GM06990 (cell line): ENCODE data around the gene SARS1.

Experiments used
- DNase-seq: peaks from one replicate; pipeline ENCODE4 v3.0.0-alpha.2; 2011; ENCODE audit not compliant: insufficient read length; ENCODE audit errors: extremely low read depth
- H3K27me3 ChIP-seq: replicated peaks from 2 replicates; pipeline ENCODE4 v1.6.0; 2011; ENCODE audit warnings: low read length; ENCODE audit not compliant: control insufficient read depth, insufficient read depth
- H3K36me3 ChIP-seq: 2 replicates; pipeline ENCODE4 v1.5.1; 2011; ENCODE audit warnings: low read length; ENCODE audit not compliant: control insufficient read depth, insufficient read depth
- H3K4me3 ChIP-seq: replicated peaks from 2 replicates; pipeline ENCODE4 v1.5.1; 2011; ENCODE audit warnings: low read depth, mild to moderate bottlenecking, control low read depth, low read length
- CTCF ChIP-seq: IDR thresholded peaks from 2 replicates; pipeline ENCODE4 v1.5.1; 2011; ENCODE audit warnings: low read length, control low read depth, mild to moderate bottlenecking, inconsistent platforms; ENCODE audit not compliant: insufficient read depth, poor library complexity, severe bottlenecking

Gene SARS1

GRCh38 chr1:109253803-109254620 lies 40.3 kb downstream of the SARS1 start:
- no peak overlapping the region for H3K4me3 ChIP-seq
- no peaks in the 10 kb centered on the region for H3K36me3 ChIP-seq
- no peaks in the 10 kb centered on the region; the same call in 1 of the 2 replicates for H3K27me3 ChIP-seq
- TF ChIP-seq CTCF = no peak
- no peak for DNase-seq

GRCh38 chr1:109254621-109255096 lies 40.9 kb downstream of the SARS1 start:
- TF ChIP-seq CTCF = no peak
- Histone ChIP-seq H3K36me3 (no peaks in the 10 kb centered on the region), H3K27me3 (no peaks in the 10 kb centered on the region; the same call in 1 of the 2 replicates), H3K4me3 (no peak overlapping the region)
- DNase-seq = no peak

GRCh38 chr1:109255097-109255651 lies 41.5 kb downstream of the SARS1 start:
- DNase-seq = no peak
- Histone ChIP-seq H3K4me3 (no peak overlapping the region), H3K27me3 (no peaks in the 10 kb centered on the region; the same call in 1 of the 2 replicates), H3K36me3 (no peaks in the 10 kb centered on the region)
- no peak for TF ChIP-seq CTCF

- H3K4me3 ChIP-seq = no peak overlapping the region
- no peak for DNase-seq
- no peak for TF ChIP-seq CTCF
Measured at GRCh38 chr1:109255678-109256077, 42.0 kb downstream of the SARS1 start.

GRCh38 chr1:109256085-109256484 lies 42.4 kb downstream of the SARS1 start:
- Histone ChIP-seq H3K36me3 (no peaks in the 10 kb centered on the region), H3K27me3 (no peaks in the 10 kb centered on the region), H3K4me3 (no peak overlapping the region)
- no peak for DNase-seq
- no peak for TF ChIP-seq CTCF

More at GRCh38 chr1:109255678-109256077, 42.0 kb downstream of the SARS1 start:
- Histone ChIP-seq H3K27me3 (no peaks in the 10 kb centered on the region), H3K36me3 (no peaks in the 10 kb centered on the region)
